Transverse colon (tissue), 4 donors: Measurements from ENCODE around the gene FAM168B.
A peak's percentile ranks its signal among the peaks of the same experiment; 100 is the strongest.

Experiments used
- EP300 ChIP-seq: sonication (generic); formaldehyde crosslinking; IDR thresholded peaks from one replicate; pipeline ENCODE4 v1.6.1; 2017; ENCODE audit warnings: antibody characterized with exemption, low read depth
- POLR2A ChIP-seq: fragments of 450-650 bp; IDR thresholded peaks from one replicate; pipeline ENCODE4 v1.6.1; 2016; ENCODE audit warnings: antibody characterized with exemption, mild to moderate bottlenecking, moderate library complexity
- POLR2AphosphoS5 ChIP-seq, 3 donors: sonication (generic); formaldehyde crosslinking; IDR thresholded peaks; one replicate each; pipeline ENCODE4 v1.6.1; 2016; ENCODE audit warnings: antibody characterized with exemption in 3 of 3
- TF ChIP-seq, protein P1 (sequence below), 5 experiments: fragments of 200-600 bp in 3 of 5; fragments of 450-650 bp in 2 of 5; sonication (generic) in 3 of 5; IDR thresholded peaks; 1 replicate in 2 of 5; 2 replicates in 3 of 5; pipeline ENCODE4 v1.5.1; 2016 to 2017; ENCODE audit warnings: antibody characterized with exemption in 5 of 5, inconsistent platforms in 3 of 5, mild to moderate bottlenecking in 2 of 5, moderate library complexity in 1 of 5

DNA sequence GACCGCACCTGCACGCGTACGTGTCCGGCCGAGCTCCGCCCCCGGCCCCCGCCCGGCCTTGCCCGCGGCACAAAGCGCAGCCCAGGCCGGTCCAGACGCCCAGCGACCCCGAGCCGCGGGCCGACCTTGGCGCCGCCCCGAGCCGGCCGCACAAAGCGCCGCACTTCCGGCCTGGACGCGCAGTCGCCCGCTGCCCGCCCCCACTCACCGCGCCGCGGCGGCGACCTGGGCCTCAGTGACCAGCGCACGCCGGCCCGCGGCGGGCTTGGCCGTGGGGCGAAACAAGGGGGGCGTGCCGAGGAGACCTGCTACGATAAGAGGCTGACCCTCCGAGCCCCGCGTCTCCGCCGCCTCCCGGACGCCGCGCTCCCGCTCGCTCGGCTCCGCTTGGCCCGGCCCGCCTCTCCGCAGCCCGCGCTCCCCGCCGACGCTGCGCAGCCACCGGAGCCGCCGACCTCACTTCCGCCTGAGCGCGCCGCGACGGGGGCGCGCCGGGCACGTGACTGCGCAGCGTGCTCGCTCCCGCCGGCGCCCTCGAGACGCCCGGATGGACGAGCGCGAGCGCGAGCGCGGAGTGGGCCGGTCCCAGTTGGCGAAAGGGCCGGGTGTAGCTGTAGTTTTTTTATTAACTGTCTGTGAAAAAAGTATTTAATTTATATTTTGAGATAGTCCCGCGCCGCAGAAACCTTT lies at the start of gene FAM168B:
- TF ChIP-seq, protein P1, sequence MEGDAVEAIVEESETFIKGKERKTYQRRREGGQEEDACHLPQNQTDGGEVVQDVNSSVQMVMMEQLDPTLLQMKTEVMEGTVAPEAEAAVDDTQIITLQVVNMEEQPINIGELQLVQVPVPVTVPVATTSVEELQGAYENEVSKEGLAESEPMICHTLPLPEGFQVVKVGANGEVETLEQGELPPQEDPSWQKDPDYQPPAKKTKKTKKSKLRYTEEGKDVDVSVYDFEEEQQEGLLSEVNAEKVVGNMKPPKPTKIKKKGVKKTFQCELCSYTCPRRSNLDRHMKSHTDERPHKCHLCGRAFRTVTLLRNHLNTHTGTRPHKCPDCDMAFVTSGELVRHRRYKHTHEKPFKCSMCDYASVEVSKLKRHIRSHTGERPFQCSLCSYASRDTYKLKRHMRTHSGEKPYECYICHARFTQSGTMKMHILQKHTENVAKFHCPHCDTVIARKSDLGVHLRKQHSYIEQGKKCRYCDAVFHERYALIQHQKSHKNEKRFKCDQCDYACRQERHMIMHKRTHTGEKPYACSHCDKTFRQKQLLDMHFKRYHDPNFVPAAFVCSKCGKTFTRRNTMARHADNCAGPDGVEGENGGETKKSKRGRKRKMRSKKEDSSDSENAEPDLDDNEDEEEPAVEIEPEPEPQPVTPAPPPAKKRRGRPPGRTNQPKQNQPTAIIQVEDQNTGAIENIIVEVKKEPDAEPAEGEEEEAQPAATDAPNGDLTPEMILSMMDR (IDR thresholded peaks at IDR 0.05), result no peak
- no peak for TF ChIP-seq EP300
- peak; percentile 82 for TF ChIP-seq POLR2A
- peak; percentile 55 to 95 (median 85) for TF ChIP-seq POLR2AphosphoS5 (IDR thresholded peaks at IDR 0.05)
